ENCODE results near the gene TP53BP2. TPM values are rescaled to one million over a fixed set of nuclear protein-coding genes. Genes with fewer than 3 reads are reported as not detected.

Gene TP53BP2
- total and polyA plus RNA-seq, 10 of the 15 experiments (the other 5 are each of a cell fraction or from before 2014, with no cell fraction given) = 1.6 to 13.7 (median 5.6) TPM

DNA sequence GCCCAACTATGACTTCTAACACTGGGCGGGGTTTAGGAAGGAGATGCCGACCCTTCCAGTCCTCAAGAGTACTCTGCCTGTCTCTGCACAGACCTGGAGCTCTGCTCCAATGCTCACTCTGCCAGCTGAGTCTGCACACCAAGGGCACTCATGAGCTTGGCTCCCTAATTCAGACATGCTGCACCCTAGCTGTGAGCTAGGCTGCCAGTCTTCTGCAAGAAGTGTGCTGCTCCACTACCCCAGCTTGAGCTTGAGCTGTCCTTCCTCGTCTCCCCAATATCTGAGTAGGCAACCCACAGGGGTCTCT, 13.2 kb downstream of the TP53BP2 start:
- RAD21 ChIA-PET (ENCODE audit: unreplicated experiment) = no interaction called here
- no peaks in the 10 kb centered on the region for H3K79me2 ChIP-seq (ENCODE audit: control insufficient read depth, insufficient read depth, low read length)
- DNase-seq (ENCODE audit: low read depth, low spot score) = no peak
- H3K4me3 ChIP-seq = no peak overlapping the region
- WGBS (ENCODE audit: insufficient coverage, insufficient replicate concordance, low lambda C conversion rate, missing lambda C conversion rate) = 41% methylated on average over 2 of the region's 3 CpGs
- in situ Hi-C loops (cut with MboI) (no loop called here), intact Hi-C loops (cut with micrococcal nuclease; ENCODE audit: unreplicated experiment) (loop anchor here (1.0 kb wide), 1 partner anchor 12 kb away; no protein-coding TSS in a partner anchor)
- CTCF ChIA-PET = interaction anchor here (0.6 to 1.1 kb wide), 3 partner anchors 10 to 21 kb away, joined by 3 read pairs; no protein-coding TSS in a partner anchor
- peak overlapping the region; percentile 41; the same call in 1 of the 2 replicates for H3K4me2 ChIP-seq (ENCODE audit: control insufficient read depth, insufficient read depth)
- H3K4me1 ChIP-seq (ENCODE audit: control insufficient read depth, insufficient read depth, low read length) = peaks cover 4% of the 10 kb centered on the region; the same call in 1 of the 2 replicates
- no peak overlapping the region for H3K27ac ChIP-seq (ENCODE audit: control insufficient read depth, insufficient read depth)
- H3K36me3 ChIP-seq (ENCODE audit: control insufficient read depth in 2 of 2, insufficient read depth in 2 of 2, low read length in 1 of 2) = no peaks in the 10 kb centered on the region
- no TSS peak for BruUV-seq (replicated peaks)
- FAIRE-seq = peak; percentile 75
- H3K9me3 ChIP-seq (replicated peaks; ENCODE audit: control insufficient read depth, insufficient read depth, low read length) = no peaks in the 10 kb centered on the region
- no peaks in the 10 kb centered on the region for H3K27me3 ChIP-seq (replicated peaks in 1 of 2; ENCODE audit: control insufficient read depth in 2 of 2, insufficient read depth in 2 of 2, low read length in 1 of 2)
- H2AFZ ChIP-seq (ENCODE audit: control insufficient read depth, low read depth, low read length) = no peak overlapping the region
- ATAC-seq = peak; percentile 66
- SMC1A ChIA-PET (ENCODE audit: uncharacterized antibody, unreplicated experiment) = interaction anchor here (0.5 kb wide), 1 partner anchor 145 kb away, joined by 3 read pairs; no protein-coding TSS in a partner anchor
- POLR2A ChIA-PET = interaction anchor here (0.9 kb wide), 1 partner anchor 9 kb away, joined by 5 read pairs; no protein-coding TSS in a partner anchor
- no peak overlapping the region for H3K9ac ChIP-seq (ENCODE audit: control insufficient read depth, insufficient read depth, low read length)
- peaks cover 2% of the 10 kb centered on the region; the same call in 1 of the 2 replicates for H4K20me1 ChIP-seq (ENCODE audit: control insufficient read depth, insufficient read depth)
- no peak for TF ChIP-seq MYC (IDR thresholded peaks at IDR 0.05; ENCODE audit: insufficient read depth, insufficient read length, insufficient replicate concordance, low read length, severe bottlenecking)

DNA sequence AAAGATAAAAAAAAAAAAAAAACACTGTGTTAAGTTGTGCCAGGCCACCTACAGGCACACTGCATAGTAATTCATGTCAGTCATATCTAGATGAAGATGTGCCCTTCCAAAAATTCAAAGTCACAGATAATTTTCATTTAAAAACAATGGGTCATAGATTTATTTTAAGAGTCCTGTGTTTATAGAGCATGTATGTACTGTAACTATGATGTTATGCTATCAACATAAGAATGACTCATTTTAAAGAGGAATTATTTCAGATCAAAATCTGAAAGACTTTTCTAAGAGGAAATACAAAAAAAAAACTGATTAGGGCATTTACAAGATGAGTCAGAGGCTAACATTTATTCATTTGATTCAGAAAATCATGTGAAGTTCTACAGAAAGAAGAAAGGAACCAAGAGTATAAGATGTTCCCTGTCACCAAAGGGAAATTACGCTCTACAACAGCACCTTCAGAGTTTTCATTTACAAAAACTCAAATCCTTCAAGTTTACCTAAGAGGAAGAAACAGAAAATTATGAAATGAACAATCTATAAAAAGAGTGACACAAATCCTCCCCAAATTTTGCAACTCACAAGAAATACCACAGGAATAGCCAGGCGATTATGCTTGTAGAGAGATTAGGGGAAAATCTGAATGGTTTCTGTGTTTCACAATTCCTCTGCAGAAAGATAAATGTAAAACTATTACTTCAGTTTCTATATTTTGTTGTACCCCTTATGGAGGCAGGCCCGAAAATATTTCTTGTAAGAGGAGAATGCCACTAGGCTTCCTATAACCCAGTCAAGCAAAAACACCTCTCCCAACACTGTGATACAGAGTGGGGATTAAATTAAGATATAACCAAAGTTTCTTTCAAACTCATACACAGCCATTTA, 13.8 kb downstream of the TP53BP2 start:
- DNase-seq (ENCODE audit: low read depth, low spot score) (no peak), ATAC-seq (peak; percentile 66), FAIRE-seq (no peak)
- POLR2A ChIA-PET = no interaction called here
- 18% methylated on average over 3 of the region's 3 CpGs for WGBS (ENCODE audit: insufficient coverage, insufficient replicate concordance, low lambda C conversion rate, missing lambda C conversion rate)
- BruUV-seq (replicated peaks) = no TSS peak
- CTCF ChIA-PET = interaction anchor here (0.6 to 1.3 kb wide), 6 partner anchors 10 to 47 kb away, joined by 3 read pairs; no protein-coding TSS in a partner anchor
- RAD21 ChIA-PET (ENCODE audit: unreplicated experiment) = interaction anchor here (0.7 kb wide), 1 partner anchor 681 kb away, joined by 3 read pairs; no protein-coding TSS in a partner anchor
- H3K4me2 ChIP-seq (ENCODE audit: control insufficient read depth, insufficient read depth) = peak overlapping the region; percentile 41; the same call in 1 of the 2 replicates
- H3K27me3 ChIP-seq (replicated peaks in 1 of 2; ENCODE audit: control insufficient read depth in 2 of 2, insufficient read depth in 2 of 2, low read length in 1 of 2) = no peaks in the 10 kb centered on the region
- in situ Hi-C loops (cut with MboI) (no loop called here), intact Hi-C loops (cut with micrococcal nuclease; ENCODE audit: unreplicated experiment) (loop anchor here (1.0 kb wide), 1 partner anchor 12 kb away; no protein-coding TSS in a partner anchor)
- no peaks in the 10 kb centered on the region for H3K9me3 ChIP-seq (replicated peaks; ENCODE audit: control insufficient read depth, insufficient read depth, low read length)
- no peaks in the 10 kb centered on the region for H3K79me2 ChIP-seq (ENCODE audit: control insufficient read depth, insufficient read depth, low read length)
- SMC1A ChIA-PET (ENCODE audit: uncharacterized antibody, unreplicated experiment) = no interaction called here
- H3K36me3 ChIP-seq (ENCODE audit: control insufficient read depth in 2 of 2, insufficient read depth in 2 of 2, low read length in 1 of 2) = no peaks in the 10 kb centered on the region
- peaks cover 5% of the 10 kb centered on the region; the same call in 1 of the 2 replicates for H4K20me1 ChIP-seq (ENCODE audit: control insufficient read depth, insufficient read depth)
- H3K9ac ChIP-seq (ENCODE audit: control insufficient read depth, insufficient read depth, low read length) = no peak overlapping the region
- no peak overlapping the region for H3K4me3 ChIP-seq
- H3K4me1 ChIP-seq (ENCODE audit: control insufficient read depth, insufficient read depth, low read length) = peaks cover 4% of the 10 kb centered on the region; the same call in 1 of the 2 replicates
- H2AFZ ChIP-seq (ENCODE audit: control insufficient read depth, low read depth, low read length) = no peak overlapping the region
- no peak overlapping the region for H3K27ac ChIP-seq (ENCODE audit: control insufficient read depth, insufficient read depth)
- TF ChIP-seq, protein P1, sequence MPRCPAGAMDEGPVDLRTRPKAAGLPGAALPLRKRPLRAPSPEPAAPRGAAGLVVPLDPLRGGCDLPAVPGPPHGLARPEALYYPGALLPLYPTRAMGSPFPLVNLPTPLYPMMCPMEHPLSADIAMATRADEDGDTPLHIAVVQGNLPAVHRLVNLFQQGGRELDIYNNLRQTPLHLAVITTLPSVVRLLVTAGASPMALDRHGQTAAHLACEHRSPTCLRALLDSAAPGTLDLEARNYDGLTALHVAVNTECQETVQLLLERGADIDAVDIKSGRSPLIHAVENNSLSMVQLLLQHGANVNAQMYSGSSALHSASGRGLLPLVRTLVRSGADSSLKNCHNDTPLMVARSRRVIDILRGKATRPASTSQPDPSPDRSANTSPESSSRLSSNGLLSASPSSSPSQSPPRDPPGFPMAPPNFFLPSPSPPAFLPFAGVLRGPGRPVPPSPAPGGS (IDR thresholded peaks at IDR 0.05; ENCODE audit: borderline replicate concordance, insufficient read depth, low read depth, low read length, poor library complexity, severe bottlenecking) = no peak
- TF ChIP-seq YY1 (IDR thresholded peaks at IDR 0.05; ENCODE audit: low read depth, low read length) (no peak), ZZZ3 (IDR thresholded peaks at IDR 0.05; ENCODE audit: control insufficient read depth, insufficient read length, low read depth) (no peak), SMARCA5 (IDR thresholded peaks at IDR 0.05) (no peak), EGR1 (IDR thresholded peaks at IDR 0.05; ENCODE audit: borderline replicate concordance in 1 of 2, low read depth in 2 of 2, low read length in 2 of 2) (no peak), JUNB (IDR thresholded peaks at IDR 0.05) (peak; percentile 71), SIN3A (IDR thresholded peaks at IDR 0.05; ENCODE audit: low read depth, low read length) (no peak), MYB (IDR thresholded peaks at IDR 0.05; ENCODE audit: borderline replicate concordance, low read depth, low read length) (no peak), GABPA (IDR thresholded peaks at IDR 0.05; ENCODE audit: low read depth) (no peak)
- TF ChIP-seq, protein P2, sequence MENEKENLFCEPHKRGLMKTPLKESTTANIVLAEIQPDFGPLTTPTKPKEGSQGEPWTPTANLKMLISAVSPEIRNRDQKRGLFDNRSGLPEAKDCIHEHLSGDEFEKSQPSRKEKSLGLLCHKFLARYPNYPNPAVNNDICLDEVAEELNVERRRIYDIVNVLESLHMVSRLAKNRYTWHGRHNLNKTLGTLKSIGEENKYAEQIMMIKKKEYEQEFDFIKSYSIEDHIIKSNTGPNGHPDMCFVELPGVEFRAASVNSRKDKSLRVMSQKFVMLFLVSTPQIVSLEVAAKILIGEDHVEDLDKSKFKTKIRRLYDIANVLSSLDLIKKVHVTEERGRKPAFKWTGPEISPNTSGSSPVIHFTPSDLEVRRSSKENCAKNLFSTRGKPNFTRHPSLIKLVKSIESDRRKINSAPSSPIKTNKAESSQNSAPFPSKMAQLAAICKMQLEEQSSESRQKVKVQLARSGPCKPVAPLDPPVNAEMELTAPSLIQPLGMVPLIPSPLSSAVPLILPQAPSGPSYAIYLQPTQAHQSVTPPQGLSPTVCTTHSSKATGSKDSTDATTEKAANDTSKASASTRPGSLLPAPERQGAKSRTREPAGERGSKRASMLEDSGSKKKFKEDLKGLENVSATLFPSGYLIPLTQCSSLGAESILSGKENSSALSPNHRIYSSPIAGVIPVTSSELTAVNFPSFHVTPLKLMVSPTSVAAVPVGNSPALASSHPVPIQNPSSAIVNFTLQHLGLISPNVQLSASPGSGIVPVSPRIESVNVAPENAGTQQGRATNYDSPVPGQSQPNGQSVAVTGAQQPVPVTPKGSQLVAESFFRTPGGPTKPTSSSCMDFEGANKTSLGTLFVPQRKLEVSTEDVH (IDR thresholded peaks at IDR 0.05; ENCODE audit: low read depth, partially characterized antibody) = no peak

Measured in GM12878 (cell line).